Ishikawa (cell line): Measurements from ENCODE around the gene ORMDL1.

ENCODE experiments used
- CEBPB ChIP-seq: IDR thresholded peaks from 2 replicates; pipeline ENCODE4 v1.6.1; 2012
- CREB1 ChIP-seq: IDR thresholded peaks from 2 replicates; pipeline ENCODE4 v1.6.1; 2012; ENCODE audit warnings: low read depth
- EGR1 ChIP-seq: IDR thresholded peaks from 2 replicates; pipeline ENCODE4 v1.6.1; 2012
- EP300 ChIP-seq: IDR thresholded peaks from 2 replicates; pipeline ENCODE4 v1.6.1; 2012; ENCODE audit warnings: borderline replicate concordance
- NFIC ChIP-seq: IDR thresholded peaks from 2 replicates; pipeline ENCODE4 v1.6.1; 2012
- RAD21 ChIP-seq: IDR thresholded peaks from 2 replicates; pipeline ENCODE4 v1.6.1; 2012; ENCODE audit warnings: low read depth
- TAF1 ChIP-seq: IDR thresholded peaks from 2 replicates; pipeline ENCODE4 v1.6.1; 2012; ENCODE audit warnings: low read depth, mild to moderate bottlenecking
- TCF12 ChIP-seq: IDR thresholded peaks from 2 replicates; pipeline ENCODE4 v1.6.1; 2012; ENCODE audit warnings: low read depth
- TEAD4 ChIP-seq: IDR thresholded peaks from 2 replicates; pipeline ENCODE4 v1.6.1; 2012
- USF1 ChIP-seq: IDR thresholded peaks from 2 replicates; pipeline ENCODE4 v1.6.1; 2012
- YY1 ChIP-seq: IDR thresholded peaks from 2 replicates; pipeline ENCODE4 v1.6.1; 2012; ENCODE audit warnings: low read depth
- TF ChIP-seq, protein P1 (sequence below): IDR thresholded peaks from 2 replicates; pipeline ENCODE4 v1.6.1; 2012
- TF ChIP-seq, protein P2 (sequence below): IDR thresholded peaks from 2 replicates; pipeline ENCODE4 v1.6.1; 2012; ENCODE audit warnings: low read depth, mild to moderate bottlenecking

DNA sequence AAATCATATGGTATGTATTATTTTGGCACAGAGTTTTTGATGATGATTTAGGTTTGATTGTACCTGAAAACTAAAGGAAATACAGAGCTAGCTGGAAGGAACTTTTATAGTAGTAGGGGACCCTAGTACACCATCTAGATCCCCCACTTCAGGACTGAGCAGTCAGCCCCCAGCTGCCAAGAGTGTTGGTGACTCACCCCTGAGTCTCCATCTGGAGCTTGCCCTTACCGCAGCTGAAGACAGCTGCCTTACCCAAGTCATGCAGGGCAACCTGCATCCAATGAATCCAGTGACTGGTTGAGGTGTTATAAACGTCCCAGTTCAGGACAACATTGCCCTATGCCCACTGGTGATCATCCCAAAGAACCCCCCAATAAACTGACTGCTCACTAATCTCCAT, 15.4 kb upstream of the ORMDL1 start:
- TF ChIP-seq EP300 (no peak), USF1 (no peak), TCF12 (no peak), NFIC (no peak), TAF1 (no peak), EGR1 (no peak), YY1 (no peak), TEAD4 (no peak), CREB1 (no peak), RAD21 (no peak), CEBPB (no peak)
- TF ChIP-seq, protein P1, sequence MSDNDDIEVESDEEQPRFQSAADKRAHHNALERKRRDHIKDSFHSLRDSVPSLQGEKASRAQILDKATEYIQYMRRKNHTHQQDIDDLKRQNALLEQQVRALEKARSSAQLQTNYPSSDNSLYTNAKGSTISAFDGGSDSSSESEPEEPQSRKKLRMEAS = no peak
- TF ChIP-seq, protein P2, sequence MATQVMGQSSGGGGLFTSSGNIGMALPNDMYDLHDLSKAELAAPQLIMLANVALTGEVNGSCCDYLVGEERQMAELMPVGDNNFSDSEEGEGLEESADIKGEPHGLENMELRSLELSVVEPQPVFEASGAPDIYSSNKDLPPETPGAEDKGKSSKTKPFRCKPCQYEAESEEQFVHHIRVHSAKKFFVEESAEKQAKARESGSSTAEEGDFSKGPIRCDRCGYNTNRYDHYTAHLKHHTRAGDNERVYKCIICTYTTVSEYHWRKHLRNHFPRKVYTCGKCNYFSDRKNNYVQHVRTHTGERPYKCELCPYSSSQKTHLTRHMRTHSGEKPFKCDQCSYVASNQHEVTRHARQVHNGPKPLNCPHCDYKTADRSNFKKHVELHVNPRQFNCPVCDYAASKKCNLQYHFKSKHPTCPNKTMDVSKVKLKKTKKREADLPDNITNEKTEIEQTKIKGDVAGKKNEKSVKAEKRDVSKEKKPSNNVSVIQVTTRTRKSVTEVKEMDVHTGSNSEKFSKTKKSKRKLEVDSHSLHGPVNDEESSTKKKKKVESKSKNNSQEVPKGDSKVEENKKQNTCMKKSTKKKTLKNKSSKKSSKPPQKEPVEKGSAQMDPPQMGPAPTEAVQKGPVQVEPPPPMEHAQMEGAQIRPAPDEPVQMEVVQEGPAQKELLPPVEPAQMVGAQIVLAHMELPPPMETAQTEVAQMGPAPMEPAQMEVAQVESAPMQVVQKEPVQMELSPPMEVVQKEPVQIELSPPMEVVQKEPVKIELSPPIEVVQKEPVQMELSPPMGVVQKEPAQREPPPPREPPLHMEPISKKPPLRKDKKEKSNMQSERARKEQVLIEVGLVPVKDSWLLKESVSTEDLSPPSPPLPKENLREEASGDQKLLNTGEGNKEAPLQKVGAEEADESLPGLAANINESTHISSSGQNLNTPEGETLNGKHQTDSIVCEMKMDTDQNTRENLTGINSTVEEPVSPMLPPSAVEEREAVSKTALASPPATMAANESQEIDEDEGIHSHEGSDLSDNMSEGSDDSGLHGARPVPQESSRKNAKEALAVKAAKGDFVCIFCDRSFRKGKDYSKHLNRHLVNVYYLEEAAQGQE = no peak
